Spleen (tissue), 7 donors: ENCODE measurements around the gene ARHGAP22.

Experiments
- POLR2A ChIP-seq, 3 donors: fragments of 450-650 bp; IDR thresholded peaks; one replicate each; pipeline ENCODE4 v1.5.1; 2017; ENCODE audit warnings: antibody characterized with exemption in 3 of 3, mild to moderate bottlenecking in 1 of 3
- POLR2AphosphoS5 ChIP-seq, 3 donors: sonication (generic); formaldehyde crosslinking; IDR thresholded peaks; one replicate each; pipeline ENCODE4 v1.5.1; 2017; ENCODE audit warnings: antibody characterized with exemption in 3 of 3
- TF ChIP-seq, protein P1 (sequence below), 11 experiments: fragments of 200-600 bp in 7 of 11; fragments of 450-650 bp in 4 of 11; sonication (generic) in 4 of 11; IDR thresholded peaks in 8 of 11; conservative IDR thresholded peaks in 3 of 11; 1 replicate in 7 of 11; 2 replicates in 4 of 11; pipeline versions ENCODE4 v1.4.0 to v1.8.0; 2016 to 2021; ENCODE audit warnings: antibody characterized with exemption in 11 of 11, inconsistent platforms in 4 of 11, mild to moderate bottlenecking in 1 of 11
- donor health status: DM: no; HTN: no; CAD: no; lungs with moderate emphysema.
- donor health status: DM: no; HTN: no; CAD: no.
- donor health status: DM: no; HTN: no; CAD: no.

DNA sequence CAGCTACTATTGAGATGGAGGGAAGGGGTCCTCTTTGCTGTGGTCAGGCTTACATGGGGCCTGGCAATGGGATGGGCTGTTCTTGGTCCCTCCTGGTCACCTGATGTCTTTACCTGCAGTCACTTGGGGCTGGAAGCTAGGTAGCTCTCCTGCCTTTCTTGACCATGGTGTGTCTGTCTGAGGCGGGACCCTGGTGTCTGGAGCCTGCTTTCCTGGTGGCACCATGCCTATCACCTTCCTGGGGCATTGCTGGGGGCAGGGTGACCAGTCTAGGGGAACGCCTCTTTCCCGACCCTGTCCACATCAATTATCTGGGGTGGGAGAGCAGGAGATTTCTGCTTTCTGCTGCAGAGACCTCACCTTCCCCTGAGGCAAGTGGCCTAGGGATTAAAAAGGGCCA is 55.6 kb downstream of the ARHGAP22 start:
- TF ChIP-seq, protein P1, sequence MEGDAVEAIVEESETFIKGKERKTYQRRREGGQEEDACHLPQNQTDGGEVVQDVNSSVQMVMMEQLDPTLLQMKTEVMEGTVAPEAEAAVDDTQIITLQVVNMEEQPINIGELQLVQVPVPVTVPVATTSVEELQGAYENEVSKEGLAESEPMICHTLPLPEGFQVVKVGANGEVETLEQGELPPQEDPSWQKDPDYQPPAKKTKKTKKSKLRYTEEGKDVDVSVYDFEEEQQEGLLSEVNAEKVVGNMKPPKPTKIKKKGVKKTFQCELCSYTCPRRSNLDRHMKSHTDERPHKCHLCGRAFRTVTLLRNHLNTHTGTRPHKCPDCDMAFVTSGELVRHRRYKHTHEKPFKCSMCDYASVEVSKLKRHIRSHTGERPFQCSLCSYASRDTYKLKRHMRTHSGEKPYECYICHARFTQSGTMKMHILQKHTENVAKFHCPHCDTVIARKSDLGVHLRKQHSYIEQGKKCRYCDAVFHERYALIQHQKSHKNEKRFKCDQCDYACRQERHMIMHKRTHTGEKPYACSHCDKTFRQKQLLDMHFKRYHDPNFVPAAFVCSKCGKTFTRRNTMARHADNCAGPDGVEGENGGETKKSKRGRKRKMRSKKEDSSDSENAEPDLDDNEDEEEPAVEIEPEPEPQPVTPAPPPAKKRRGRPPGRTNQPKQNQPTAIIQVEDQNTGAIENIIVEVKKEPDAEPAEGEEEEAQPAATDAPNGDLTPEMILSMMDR (IDR thresholded peaks at IDR 0.05 in 8 of 11, conservative IDR thresholded peaks at IDR 0.05 in 3 of 11) = no peak
- TF ChIP-seq POLR2A (IDR thresholded peaks at IDR 0.05) (no peak), POLR2AphosphoS5 (IDR thresholded peaks at IDR 0.05) (no peak)
